Endodermal cell (in vitro differentiated cells): ENCODE measurements around the gene CASP12. TPM values are rescaled to one million over a fixed set of nuclear protein-coding genes. Genes with fewer than 3 reads are reported as not detected.

Experiments
- DNase-seq: peaks from one replicate; pipeline ENCODE4 v3.0.0-alpha.2; 2017
- H3K27ac ChIP-seq: 2 replicates; pipeline ENCODE4 v1.5.1; 2013; ENCODE audit warnings: mild to moderate bottlenecking, low read depth, low read length, moderate library complexity
- H3K27me3 ChIP-seq: 2 replicates; pipeline ENCODE4 v1.6.1; 2013; ENCODE audit warnings: mild to moderate bottlenecking, low read length, moderate library complexity; ENCODE audit not compliant: insufficient read depth, control insufficient read depth, poor library complexity, severe bottlenecking
- H3K36me3 ChIP-seq: 2 replicates; pipeline ENCODE4 v1.7.0; 2013; ENCODE audit warnings: mild to moderate bottlenecking, low read length, moderate library complexity; ENCODE audit not compliant: control insufficient read depth, insufficient read depth
- H3K4me1 ChIP-seq: one replicate; pipeline ENCODE4 v1.7.0; 2013; ENCODE audit warnings: low read length; ENCODE audit not compliant: control insufficient read depth, insufficient read depth
- H3K4me3 ChIP-seq: 2 replicates; pipeline ENCODE4 v1.5.1; 2013; ENCODE audit warnings: mild to moderate bottlenecking, low read length, moderate library complexity
- H3K9ac ChIP-seq: 2 replicates; pipeline ENCODE4 v1.6.1; 2013; ENCODE audit warnings: mild to moderate bottlenecking, low read length, moderate library complexity; ENCODE audit not compliant: poor library complexity, severe bottlenecking; ENCODE audit errors: extremely low read depth
- H3K9me3 ChIP-seq: 2 replicates; pipeline ENCODE4 v1.6.1; 2013; ENCODE audit warnings: mild to moderate bottlenecking, low read length, moderate library complexity; ENCODE audit not compliant: control insufficient read depth
- H3K27ac Mint-ChIP-seq: 2 replicates; pipeline ENCODE4 v1.8.0; 2020; ENCODE audit warnings: mixed read lengths
- H3K27me3 Mint-ChIP-seq: 2 replicates; pipeline ENCODE4 v1.8.0; 2021; ENCODE audit warnings: mild to moderate bottlenecking, mixed read lengths; ENCODE audit not compliant: insufficient read depth
- H3K36me3 Mint-ChIP-seq: 2 replicates; pipeline ENCODE4 v1.8.0; 2020; ENCODE audit warnings: low read depth, mixed read lengths
- H3K4me1 Mint-ChIP-seq: 2 replicates; pipeline ENCODE4 v1.8.0; 2020; ENCODE audit warnings: mixed read lengths
- H3K4me3 Mint-ChIP-seq: 2 replicates; pipeline ENCODE4 v1.8.0; 2020; ENCODE audit warnings: mild to moderate bottlenecking, moderate library complexity, mixed read lengths
- H3K9me3 Mint-ChIP-seq: 2 replicates; pipeline ENCODE4 v1.8.0; 2020; ENCODE audit warnings: mild to moderate bottlenecking, mixed read lengths
- CTCF ChIP-seq: fragments of 200-600 bp; sonication (generic); conservative IDR thresholded peaks from 2 replicates; pipeline ENCODE4 v1.5.0; 2021; ENCODE audit warnings: antibody characterized with exemption, mild to moderate bottlenecking
- WGBS, 2 experiments: methylation state at CpG; one replicate each; pipeline versions ENCODE4 v1.1.5 to v1.1.7; 2013; ENCODE audit warnings: missing lambda C conversion rate in 2 of 2, mixed read lengths in 1 of 2; ENCODE audit not compliant: insufficient coverage in 1 of 2, insufficient read length in 1 of 2; 5-methylcytosine and 5-hydroxymethylcytosine counted together
- total RNA-seq, 2 donors: library from RNA; stranded (reverse); fragmentation: NEBNext Ultra II Directional in 1 of 2; extraction: Animal tissue kit (Norgen Biotek cat#: 25700) in 1 of 2; gene quantifications; 2 replicates in 1 of 2; 3 replicates in 1 of 2; pipeline ENCODE4 v1.2.1, GENCODE V29; 2021

CASP12 gene
- total RNA-seq, 2 donors from 2014 or later: not detected

- no peak overlapping the region for H3K4me3 ChIP-seq
- WGBS, 2 experiments: 70 to 89% methylated on average over 1 to 3 of the region's 4 CpGs
- H3K27ac ChIP-seq: no peak overlapping the region
- no peaks in the 10 kb centered on the region for H3K36me3 Mint-ChIP-seq
- no peaks in the 10 kb centered on the region for H3K36me3 ChIP-seq
- H3K9ac ChIP-seq: no peak overlapping the region
- no peaks in the 10 kb centered on the region for H3K9me3 ChIP-seq
- DNase-seq: no peak
- H3K9me3 Mint-ChIP-seq: no peaks in the 10 kb centered on the region
- H3K27me3 ChIP-seq: no peaks in the 10 kb centered on the region
- no peak overlapping the region for H3K27ac Mint-ChIP-seq
- no peak overlapping the region for H3K4me3 Mint-ChIP-seq
- no peaks in the 10 kb centered on the region for H3K4me1 ChIP-seq
- no peaks in the 10 kb centered on the region for H3K27me3 Mint-ChIP-seq
- no peak for TF ChIP-seq CTCF
- no peaks in the 10 kb centered on the region for H3K4me1 Mint-ChIP-seq
Observed at GRCh38 chr11:104917271-104918112, 19.2 kb upstream of the CASP12 start.

GRCh38 chr11:104916442-104916841 is 18.2 kb upstream of the CASP12 start:
- DNase-seq: no peak
- TF ChIP-seq CTCF: no peak
- Mint-ChIP-seq H3K4me3 (no peak overlapping the region), H3K36me3 (no peaks in the 10 kb centered on the region), H3K27ac (no peak overlapping the region), H3K4me1 (no peaks in the 10 kb centered on the region), H3K27me3 (no peaks in the 10 kb centered on the region), H3K9me3 (no peaks in the 10 kb centered on the region)
- Histone ChIP-seq H3K27ac (no peak overlapping the region), H3K9me3 (no peaks in the 10 kb centered on the region), H3K36me3 (no peaks in the 10 kb centered on the region), H3K9ac (no peak overlapping the region), H3K4me1 (no peaks in the 10 kb centered on the region), H3K4me3 (no peak overlapping the region), H3K27me3 (no peaks in the 10 kb centered on the region)

- Mint-ChIP-seq H3K27ac (no peak overlapping the region), H3K4me3 (no peak overlapping the region), H3K27me3 (no peaks in the 10 kb centered on the region), H3K36me3 (no peaks in the 10 kb centered on the region), H3K4me1 (no peaks in the 10 kb centered on the region), H3K9me3 (no peaks in the 10 kb centered on the region)
- no peak overlapping the region for H3K27ac ChIP-seq
- no peak for TF ChIP-seq CTCF
- no peak for DNase-seq
- no peaks in the 10 kb centered on the region for H3K36me3 ChIP-seq
- H3K4me1 ChIP-seq: no peaks in the 10 kb centered on the region
- WGBS, 2 experiments: 82% methylated on average over 3 of the region's 3 CpGs; no CpG with 5 or more reads in 1 of the 2 experiments
- H3K4me3 ChIP-seq: no peak overlapping the region
- H3K9me3 ChIP-seq: no peaks in the 10 kb centered on the region
- H3K27me3 ChIP-seq: no peaks in the 10 kb centered on the region
- no peak overlapping the region for H3K9ac ChIP-seq
Observed at GRCh38 chr11:104912102-104912501, 13.8 kb upstream of the CASP12 start.
